Sigmoid colon (tissue), 7 donors: Measurements from ENCODE around the gene IFIT1. TPM values are rescaled to one million over a fixed set of nuclear protein-coding genes. Genes with fewer than 3 reads are reported as not detected.

Experiments used
- DNase-seq: peaks from one replicate; pipeline ENCODE4 v3.0.0-alpha.2; 2019
- H3K27ac ChIP-seq, 4 donors: fragments of 200-600 bp; sonication (generic); one replicate each; pipeline ENCODE4 v1.5.1; 2016 to 2019; ENCODE audit warnings: mild to moderate bottlenecking in 1 of 4
- H3K27me3 ChIP-seq, 3 donors: fragments of 200-600 bp; sonication (generic); one replicate each; pipeline ENCODE4 v1.5.1; 2019; ENCODE audit warnings: mild to moderate bottlenecking in 1 of 3
- H3K36me3 ChIP-seq, 4 donors: fragments of 200-600 bp; sonication (generic); one replicate each; pipeline ENCODE4 v1.5.1; 2016 to 2019
- H3K4me1 ChIP-seq, 4 donors: fragments of 200-600 bp; sonication (generic); one replicate each; pipeline ENCODE4 v1.5.1; 2017 to 2019
- H3K4me3 ChIP-seq, 4 donors: fragments of 200-600 bp; sonication (generic); one replicate each; pipeline ENCODE4 v1.5.1; 2017 to 2019; ENCODE audit warnings: mild to moderate bottlenecking in 2 of 4, moderate library complexity in 1 of 4
- H3K9me3 ChIP-seq, 4 donors: fragments of 200-600 bp in 3 of 4; sonication (generic) in 3 of 4; one replicate each; pipeline versions ENCODE4 v1.5.1 to v1.6.1; 2013 to 2019
- CTCF ChIP-seq, 4 experiments: fragments of 450-650 bp in 3 of 4; fragments of 200-600 bp in 1 of 4; IDR thresholded peaks; one replicate each; pipeline ENCODE4 v1.5.1; 2016 to 2019; ENCODE audit warnings: antibody characterized with exemption in 4 of 4, mild to moderate bottlenecking in 3 of 4, moderate library complexity in 2 of 4
- EP300 ChIP-seq, 4 donors: sonication (generic); formaldehyde crosslinking; IDR thresholded peaks; one replicate each; pipeline ENCODE4 v1.6.1; 2017; ENCODE audit warnings: antibody characterized with exemption in 4 of 4
- POLR2A ChIP-seq, 2 donors: fragments of 450-650 bp; IDR thresholded peaks; one replicate each; pipeline ENCODE4 v1.6.1; 2016; ENCODE audit warnings: antibody characterized with exemption in 2 of 2, mild to moderate bottlenecking in 2 of 2, moderate library complexity in 2 of 2
- POLR2AphosphoS5 ChIP-seq, 4 donors: sonication (generic); formaldehyde crosslinking; IDR thresholded peaks; one replicate each; pipeline ENCODE4 v1.6.1; 2017; ENCODE audit warnings: antibody characterized with exemption in 4 of 4
- WGBS, 2 donors: extraction: QIAGEN DNeasy Blood & Tissue Kit; methylation state at CpG; one replicate each; pipeline ENCODE4 v1.1.7; 2013; 5-methylcytosine and 5-hydroxymethylcytosine counted together
- intact Hi-C: fragments of 100-400 bp; cut with DNase I; formaldehyde crosslinking; loops from one replicate; pipeline ENCODE4 v1.15.1; 2023
- polyA plus RNA-seq, 3 donors: library from polyadenylated mRNA; stranded (reverse); fragments of 200-250 nt; gene quantifications; one replicate each; pipeline ENCODE4 v1.2.3, GENCODE V29; 2013
- total RNA-seq, 4 donors: library from RNA; depleted of rRNA; stranded (reverse); fragments of >200 nt; gene quantifications; one replicate each; pipeline ENCODE4 v1.1.0, GENCODE V29; 2016
- donor health status: healthy with polysubstance abuse.
- donor health status: Bipolar disorder and iron deficiency.
- donor health status: healthy.

IFIT1 gene
- total and polyA plus RNA-seq, 7 donors: 6.9 to 33.5 (median 19.4) TPM

DNA sequence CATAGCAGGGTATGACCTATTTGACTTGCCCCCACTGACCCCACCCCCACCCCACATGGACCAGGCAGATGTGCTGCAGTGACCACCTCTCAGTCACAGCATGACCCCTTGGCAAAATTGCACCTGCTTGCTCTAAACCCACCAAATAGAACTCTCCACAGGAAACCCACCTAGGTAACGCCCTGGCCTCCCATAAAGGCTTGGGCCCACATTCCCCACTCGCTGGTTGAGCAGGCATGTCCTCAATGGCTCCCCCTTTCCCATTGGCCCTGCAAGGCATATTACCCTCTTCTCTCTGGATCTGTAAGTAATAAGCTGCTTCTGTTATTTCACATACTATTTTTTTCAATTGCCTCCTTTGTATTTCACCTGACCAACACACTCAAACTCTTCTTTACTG lies 2.7 kb downstream of the IFIT1 start:
- Histone ChIP-seq H3K9me3 (no peaks in the 10 kb centered on the region), H3K36me3 (no peaks in the 10 kb centered on the region), H3K27ac (peak overlapping the region in 1 of 4 donors; percentile 2), H3K27me3 (no peaks in the 10 kb centered on the region), H3K4me1 (peaks cover 0 to 51% (median 42%) of the 10 kb centered on the region in 4 donors), H3K4me3 (no peak overlapping the region)
- no peak for DNase-seq
- intact Hi-C loops: no loop called here
- 94% methylated on average over 2 of the region's 2 CpGs for WGBS, 2 donors
- TF ChIP-seq EP300 (IDR thresholded peaks at IDR 0.05) (no peak), CTCF (IDR thresholded peaks at IDR 0.05) (no peak), POLR2A (IDR thresholded peaks at IDR 0.05) (no peak), POLR2AphosphoS5 (IDR thresholded peaks at IDR 0.05) (no peak)

DNA sequence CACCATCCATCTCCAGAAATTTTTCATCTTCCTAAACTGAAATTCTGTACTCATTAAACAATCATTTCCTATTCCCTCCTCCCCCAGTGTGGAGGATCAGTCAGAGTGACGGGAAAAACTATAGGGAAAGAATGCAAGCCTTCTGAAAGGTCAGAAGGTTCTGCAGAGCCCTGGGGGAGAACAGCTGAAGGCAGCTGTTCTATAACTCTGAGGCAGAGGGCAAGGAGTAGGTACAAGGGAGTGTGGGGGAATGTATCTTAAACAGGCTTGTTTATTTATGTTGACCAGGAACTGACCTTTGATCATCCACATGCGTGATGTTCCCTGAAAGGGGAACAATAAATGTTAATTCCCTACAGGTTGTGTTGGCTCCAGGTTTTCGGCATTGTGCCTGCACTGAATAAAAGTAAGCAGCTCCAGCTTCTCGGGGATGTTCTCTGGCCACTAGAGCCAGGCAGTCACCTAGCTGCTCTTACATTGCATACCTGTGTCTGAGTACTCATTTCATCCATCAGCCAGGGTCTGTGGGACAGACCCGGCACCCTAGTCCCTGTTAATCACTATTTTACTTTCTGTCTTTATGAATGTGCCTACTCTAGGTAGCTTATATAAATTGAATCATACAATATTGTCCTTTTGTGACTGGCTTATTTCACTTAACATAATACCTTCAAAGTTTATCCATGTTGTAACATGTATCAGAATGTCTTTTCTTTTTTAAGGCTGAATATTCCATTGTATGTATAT lies 5.8 kb downstream of the IFIT1 start:
- WGBS, 2 donors: 32 to 63% methylated on average over 5 of the region's 5 CpGs
- Histone ChIP-seq H3K4me3 (no peak overlapping the region), H3K27me3 (no peaks in the 10 kb centered on the region), H3K4me1 (peaks cover 0 to 27% (median 18%) of the 10 kb centered on the region in 4 donors), H3K36me3 (peaks cover 0 to 13% (median 0%) of the 10 kb centered on the region in 4 donors), H3K9me3 (no peaks in the 10 kb centered on the region), H3K27ac (no peak overlapping the region)
- no peak for DNase-seq
- intact Hi-C loops: no loop called here
- TF ChIP-seq EP300 (IDR thresholded peaks at IDR 0.05) (no peak), POLR2AphosphoS5 (IDR thresholded peaks at IDR 0.05) (no peak), POLR2A (IDR thresholded peaks at IDR 0.05) (no peak), CTCF (IDR thresholded peaks at IDR 0.05) (no peak)

GRCh38 chr10:89399956-89400355 lies 7.5 kb downstream of the IFIT1 start:
- WGBS, 2 donors: 93 to 94% methylated on average over 1 of the region's 1 CpG
- no peak for TF ChIP-seq POLR2AphosphoS5 (IDR thresholded peaks at IDR 0.05)
- TF ChIP-seq POLR2A (IDR thresholded peaks at IDR 0.05): no peak
- no peak for TF ChIP-seq EP300 (IDR thresholded peaks at IDR 0.05)
- TF ChIP-seq CTCF (IDR thresholded peaks at IDR 0.05): no peak
- H3K27ac ChIP-seq: no peak overlapping the region
- intact Hi-C loops: no loop called here
- H3K4me3 ChIP-seq: no peak overlapping the region
- no peak for DNase-seq
- H3K9me3 ChIP-seq: no peaks in the 10 kb centered on the region
- H3K27me3 ChIP-seq: no peaks in the 10 kb centered on the region
- peaks cover 0 to 27% (median 2%) of the 10 kb centered on the region in 4 donors for H3K36me3 ChIP-seq
- peaks cover 0 to 11% (median 2%) of the 10 kb centered on the region in 4 donors for H3K4me1 ChIP-seq

GRCh38 chr10:89403043-89403442 lies 10.6 kb downstream of the IFIT1 start:
- Histone ChIP-seq H3K4me3 (no peak overlapping the region), H3K4me1 (peaks cover 0 to 3% (median 0%) of the 10 kb centered on the region in 4 donors), H3K27me3 (no peaks in the 10 kb centered on the region), H3K36me3 (peaks cover 0 to 27% (median 2%) of the 10 kb centered on the region in 4 donors), H3K9me3 (no peaks in the 10 kb centered on the region), H3K27ac (no peak overlapping the region)
- TF ChIP-seq POLR2A (IDR thresholded peaks at IDR 0.05) (no peak), CTCF (IDR thresholded peaks at IDR 0.05) (no peak), POLR2AphosphoS5 (IDR thresholded peaks at IDR 0.05) (no peak), EP300 (IDR thresholded peaks at IDR 0.05) (no peak)
- no peak for DNase-seq
- intact Hi-C loops: no loop called here
- WGBS, 2 donors: 92 to 95% methylated on average over 2 of the region's 2 CpGs
